Measurements from ENCODE around the gene LNX2.

LNX2 gene

DNA sequence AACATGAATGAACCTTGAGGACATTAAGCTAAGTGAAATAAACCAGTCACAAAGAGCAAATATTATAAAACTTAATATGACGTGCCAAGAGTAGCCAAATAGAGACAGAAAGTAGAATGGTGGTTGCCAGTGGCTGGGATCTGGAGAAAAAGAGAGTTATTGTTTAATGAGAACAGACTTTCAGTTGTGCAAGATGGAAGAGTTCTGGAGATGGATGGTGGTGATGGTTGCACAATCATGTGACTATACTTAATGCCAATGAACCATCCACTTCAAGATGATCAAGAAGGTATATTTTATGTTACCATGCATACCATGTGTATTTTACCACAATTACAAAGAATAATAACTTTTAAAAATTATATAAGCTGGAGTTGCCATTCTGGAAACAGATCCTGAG lies 104.2 kb downstream of the LNX2 start:
- in situ Hi-C loops (cut with MboI; ENCODE audit: low sequenced_read_pairs) = no loop called here

DNA sequence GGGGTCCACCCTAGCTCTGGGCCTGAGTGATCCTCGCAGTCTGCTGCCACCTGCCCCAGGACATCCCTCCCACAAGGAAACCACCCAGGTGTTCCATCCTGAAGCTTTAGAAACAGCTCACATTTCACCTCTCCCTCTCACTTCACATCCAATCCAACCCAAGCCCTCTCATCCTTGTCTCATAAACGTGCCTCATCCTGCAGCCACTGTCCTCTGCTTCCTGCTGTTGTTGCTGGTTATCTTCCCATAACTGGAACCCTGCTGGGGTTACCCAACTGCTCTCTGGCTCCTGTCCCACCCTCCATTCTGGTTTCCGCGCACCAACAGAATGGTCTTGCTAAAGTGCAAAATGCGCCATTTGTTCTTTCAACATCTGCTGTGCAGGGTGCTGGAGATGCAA lies 110.2 kb downstream of the LNX2 start:
- in situ Hi-C loops (cut with MboI; ENCODE audit: low sequenced_read_pairs) = no loop called here

DNA sequence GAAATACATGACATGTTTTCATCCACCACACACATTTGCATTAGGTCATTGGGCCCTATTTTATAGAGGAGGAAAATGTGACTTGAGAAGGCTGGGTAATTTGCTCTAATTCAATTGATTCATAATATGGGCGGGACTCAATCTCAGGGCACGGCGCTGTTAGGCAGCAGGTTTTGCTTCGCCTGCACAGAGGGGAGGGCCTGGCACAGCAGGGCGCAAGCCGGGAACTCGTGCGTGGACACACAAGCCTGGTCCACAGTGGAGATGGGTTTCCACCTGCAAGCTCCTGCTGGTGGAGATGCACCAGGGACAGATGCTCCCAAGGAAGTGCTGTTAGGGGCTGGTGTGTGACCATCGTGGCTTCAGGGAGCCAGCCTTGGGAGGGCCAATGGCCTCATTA lies 111.5 kb downstream of the LNX2 start:
- in situ Hi-C loops (cut with MboI; ENCODE audit: low sequenced_read_pairs) = no loop called here

DNA sequence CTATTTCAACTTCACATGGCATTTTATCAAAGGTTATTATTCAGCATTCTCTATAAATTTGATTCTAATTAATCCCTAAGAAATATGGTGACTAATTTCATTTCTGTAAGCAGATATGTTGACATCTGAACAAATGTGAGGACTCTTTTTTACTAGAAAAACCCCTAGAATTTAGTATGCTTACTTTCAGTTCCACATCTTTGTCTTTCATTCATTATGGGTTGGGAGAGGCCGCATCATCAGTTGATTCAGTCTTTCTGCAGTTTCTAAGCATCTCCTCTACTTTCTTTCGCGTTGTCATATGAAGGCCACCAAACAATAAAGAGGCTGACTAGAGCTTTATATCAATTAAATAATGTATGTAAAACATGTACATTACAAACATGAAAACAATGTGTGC lies 114.5 kb downstream of the LNX2 start:
- in situ Hi-C loops (cut with MboI; ENCODE audit: low sequenced_read_pairs) = no loop called here

DNA sequence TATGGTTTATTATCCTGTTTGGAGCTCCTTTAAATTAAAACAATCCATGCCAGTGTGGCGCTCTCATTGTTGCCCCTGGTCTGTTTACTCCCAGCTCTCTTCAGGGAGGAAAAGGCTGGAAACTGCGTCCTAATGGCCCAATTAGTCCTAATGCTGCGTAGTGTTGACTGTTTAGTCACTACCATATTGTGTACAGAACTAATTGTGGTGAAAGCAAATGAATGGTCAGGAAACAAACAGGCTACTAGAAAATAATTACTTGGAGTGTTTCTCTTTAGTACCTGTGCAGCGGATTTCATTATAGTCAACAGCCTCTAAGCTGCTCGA lies 115.5 kb downstream of the LNX2 start:
- in situ Hi-C loops (cut with MboI; ENCODE audit: low sequenced_read_pairs) = no loop called here

DNA sequence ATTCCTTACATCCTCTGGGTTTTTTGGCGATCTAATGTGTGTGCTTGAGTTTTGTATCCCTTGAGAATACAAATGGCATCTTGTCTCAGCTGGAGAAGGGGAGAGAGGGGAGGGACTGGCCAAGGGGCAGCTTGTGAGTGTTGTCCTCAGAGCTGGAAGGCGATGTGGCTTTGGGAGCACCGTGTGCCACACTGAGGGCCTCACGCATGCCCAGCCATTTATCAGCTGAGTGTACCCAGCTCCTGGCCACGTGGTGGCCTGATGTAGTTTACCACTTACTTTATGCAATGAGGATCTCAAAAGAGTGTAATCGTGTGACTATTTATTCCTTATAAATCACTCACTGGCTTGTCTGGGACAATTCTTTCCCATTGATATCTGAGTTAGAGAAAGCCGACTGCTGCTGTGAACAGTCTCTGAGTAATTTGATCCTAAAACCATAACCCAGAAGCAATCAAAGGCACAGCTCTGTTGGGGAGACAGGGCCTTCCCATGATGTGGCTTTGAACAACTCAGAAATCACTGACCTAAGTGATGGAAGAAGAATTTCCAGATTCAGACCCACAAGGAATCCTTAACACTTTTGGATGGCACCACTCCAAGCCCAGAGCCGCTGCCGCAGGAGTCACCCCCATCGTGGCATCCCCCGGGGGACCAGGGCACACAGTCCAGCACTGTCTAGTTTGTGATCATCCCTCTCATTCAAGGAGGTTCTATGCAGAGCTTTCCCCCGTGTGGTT lies 116.0 kb downstream of the LNX2 start:
- in situ Hi-C loops (cut with MboI; ENCODE audit: low sequenced_read_pairs) = no loop called here

DNA sequence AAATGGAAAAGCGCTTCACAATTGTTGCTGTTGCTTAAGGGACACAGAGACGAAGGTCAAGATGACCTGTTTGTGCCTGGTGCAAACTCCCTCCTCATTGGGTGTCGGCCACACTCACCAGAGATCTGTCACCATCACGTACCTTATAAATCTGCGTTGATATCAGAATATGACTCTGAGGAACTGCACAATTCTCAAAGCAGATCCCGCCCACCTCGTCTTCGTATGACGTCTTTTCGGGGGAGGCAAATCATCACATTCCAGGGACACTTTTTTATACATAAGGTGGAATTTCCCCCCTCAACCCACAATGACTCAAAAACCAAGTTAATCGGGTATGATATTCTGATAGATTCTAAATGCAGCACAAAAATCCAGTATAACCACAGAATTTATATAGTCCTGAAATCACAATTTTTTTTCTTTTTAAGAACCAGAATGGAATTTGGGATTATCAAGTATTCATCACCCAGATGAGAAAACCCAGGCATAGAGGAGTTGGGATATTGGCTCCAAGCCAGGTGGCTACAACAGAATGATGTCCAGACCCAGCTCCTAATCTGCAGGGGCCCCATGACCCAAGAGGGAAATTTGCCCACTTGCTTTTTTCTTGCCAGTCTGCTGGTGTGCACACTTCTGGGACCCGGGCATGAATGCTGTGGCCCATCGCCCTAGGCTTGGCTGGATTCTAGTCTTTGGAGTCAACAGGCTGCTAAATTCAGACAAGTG lies 119.4 kb downstream of the LNX2 start:
- in situ Hi-C loops (cut with MboI; ENCODE audit: low sequenced_read_pairs) = no loop called here

DNA sequence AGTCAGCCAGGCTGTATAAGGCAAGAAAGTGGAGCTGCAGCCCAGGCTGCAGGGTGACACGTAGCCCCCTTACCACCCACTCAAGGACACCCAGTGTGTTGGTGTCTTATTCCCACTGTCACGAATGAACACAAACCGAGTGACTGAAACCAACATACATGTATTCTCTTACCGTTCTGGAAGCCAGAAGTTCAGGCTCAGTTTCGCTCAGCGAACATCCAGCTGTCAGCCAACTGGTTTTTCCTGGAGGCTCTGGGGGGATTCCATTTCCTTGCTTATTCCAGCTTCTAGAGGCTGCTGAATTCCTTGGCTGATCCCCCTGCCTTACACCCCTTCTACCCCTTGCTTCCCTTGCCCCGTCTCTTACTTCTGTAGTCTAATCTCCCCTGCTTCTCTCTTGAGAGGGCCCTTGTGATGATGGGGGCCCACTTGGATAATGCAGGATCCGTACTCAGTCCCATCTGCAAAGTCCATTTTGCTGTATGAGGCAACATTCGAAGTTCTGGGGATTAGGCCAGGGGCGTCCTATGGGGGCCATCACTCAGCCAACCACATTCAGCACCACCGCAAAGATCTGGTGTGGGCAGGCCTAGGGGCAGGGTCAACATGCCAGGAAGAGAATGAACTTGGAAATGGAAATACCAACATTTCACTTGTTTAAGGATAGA lies 122.6 kb downstream of the LNX2 start:
- in situ Hi-C loops (cut with MboI; ENCODE audit: low sequenced_read_pairs) = no loop called here

DNA sequence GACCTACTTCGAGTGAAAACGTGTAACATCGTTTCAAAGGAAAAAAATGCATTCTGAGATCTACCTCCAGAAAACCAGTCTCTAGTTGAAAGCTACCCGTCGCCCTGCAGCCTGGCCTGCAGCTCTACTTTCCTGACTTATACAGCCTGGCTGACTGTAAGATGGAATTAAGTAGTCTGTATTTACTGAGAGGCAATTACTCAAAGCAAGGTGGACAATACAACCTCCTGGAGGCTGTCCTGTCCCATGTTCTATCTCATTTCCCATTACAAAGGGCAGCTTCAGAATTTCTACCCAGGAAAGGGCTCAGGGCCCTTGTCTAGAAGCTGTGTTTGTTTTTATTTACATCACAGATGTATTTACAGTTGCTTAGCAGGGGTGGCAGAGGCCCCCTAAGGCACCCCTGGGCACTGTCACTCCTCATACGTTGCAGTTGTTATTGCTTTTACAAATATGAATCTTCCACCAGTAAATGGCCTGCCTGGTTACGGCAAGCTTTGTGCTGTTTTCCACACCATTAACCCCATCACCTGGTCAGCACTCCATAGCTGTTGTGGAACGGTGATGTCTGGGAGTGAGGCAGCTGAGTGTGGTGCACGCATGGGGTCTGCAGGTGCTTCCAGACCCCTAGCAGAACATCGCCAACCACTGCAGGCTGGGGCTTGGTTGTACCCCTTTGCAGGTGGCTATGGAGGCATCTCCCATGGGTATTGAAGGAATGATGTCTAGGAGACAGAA lies 123.6 kb downstream of the LNX2 start:
- in situ Hi-C loops (cut with MboI; ENCODE audit: low sequenced_read_pairs) = no loop called here

DNA sequence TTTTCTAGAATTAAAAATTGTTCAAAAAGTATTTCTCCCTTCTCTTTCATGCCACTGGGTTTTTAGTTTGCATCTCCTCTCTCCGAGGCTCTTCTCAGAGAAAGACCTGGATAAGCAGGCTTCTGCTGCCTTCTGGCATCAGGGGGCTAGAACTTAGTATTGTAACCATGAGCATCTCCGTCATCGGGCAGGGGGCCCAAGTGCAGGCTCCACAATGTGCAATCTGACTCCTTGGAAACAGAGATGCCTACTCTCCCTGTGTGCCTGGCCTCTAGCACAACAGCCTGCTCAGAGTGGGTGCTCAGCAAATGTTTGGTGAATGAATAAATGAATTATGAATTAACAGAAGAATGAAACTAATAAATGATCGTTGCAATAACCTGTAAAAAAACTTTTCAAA lies 124.3 kb downstream of the LNX2 start:
- in situ Hi-C loops (cut with MboI; ENCODE audit: low sequenced_read_pairs) = no loop called here

All from HL-60/S4 treated with phorbol 12-myristate 13-acetate at 8.2 ng/mL for 4 days and 3 days (cell line).